Heart left ventricle (tissue), 13 donors: Measurements from ENCODE around the gene KDM5B.

Experiments
- CTCF ChIP-seq, 12 donors: fragments of 200-600 bp; sonication (generic) in 4 of 12; IDR thresholded peaks; one replicate each; pipeline versions ENCODE4 v1.5.0 to v1.8.0; 2018 to 2022; ENCODE audit warnings: antibody characterized with exemption in 12 of 12, mild to moderate bottlenecking in 5 of 12
- POLR2A ChIP-seq, 2 donors: fragments of 450-650 bp; IDR thresholded peaks; one replicate each; pipeline ENCODE4 v1.6.1; 2017; ENCODE audit warnings: antibody characterized with exemption in 2 of 2, mild to moderate bottlenecking in 2 of 2, moderate library complexity in 2 of 2
- donor health status: ischemic (EF 13 %, LVEDD 7.1; RV severe dilation, severe dysfunction).
- donor health status: DM: no; HTN: yes; CAD: no.
- donor health status: DM: no; HTN: no; CAD: no.
- donor health status: ischemic (EF 25% LVEDD 6.9; RV normal size, moderate dysfunction).
- donor health status: ischemic (EF 25% LVEDD 5.7; RV mildly dilated, moderate dysfunction).
- donor health status: ischemic (EF 35%, LVEDD 5.7; RV mildly dilated, moderate dysfunction).
- donor health status: nonischemic (EF 11% LVEDD 7.7; RV severe dilation, severe dysfunction).
- donor health status: DM: yes; HTN: yes; CAD: no.
- donor health status: PGD.
- donor health status: ischemic (EF 29% LVEDD 5.4; RV normal size, mild dysfunction).
- donor health status: nonischemic (EF 23%, LVEDD 6.1; RV moderate dilation, normal function).

GRCh38 chr1:202806845-202807450, 1.3 kb downstream of the KDM5B start:
- TF ChIP-seq CTCF (IDR thresholded peaks at IDR 0.05) = no peak
- no peak for TF ChIP-seq POLR2A (IDR thresholded peaks at IDR 0.05)
